HepG2 (cell line): Measurements from ENCODE around the gene XPO1. TPM values are rescaled to one million over a fixed set of nuclear protein-coding genes. Genes with fewer than 3 reads are reported as not detected.

Experiments used
- DMTF1 ChIP-seq: sonication (generic); formaldehyde crosslinking; IDR thresholded peaks from 2 replicates; pipeline ENCODE4 v1.4.0; 2020; ENCODE audit warnings: mild to moderate bottlenecking, missing genetic modification reagents
- IRX3 ChIP-seq: sonication (generic); formaldehyde crosslinking; IDR thresholded peaks from 2 replicates; pipeline ENCODE4 v1.8.1; 2023; ENCODE audit warnings: mild to moderate bottlenecking, low read depth, missing genetic modification reagents, borderline replicate concordance
- KAT8 ChIP-seq: IDR thresholded peaks from 2 replicates; pipeline ENCODE4 v1.6.1; 2016; ENCODE audit warnings: missing genetic modification reagents, missing compliant biosample characterization
- ONECUT2 ChIP-seq: sonication (generic); formaldehyde crosslinking; IDR thresholded peaks from 2 replicates; pipeline ENCODE4 v1.4.0; 2020; ENCODE audit warnings: missing genetic modification reagents
- PRPF4 ChIP-seq: fragments of 200-400 bp; formaldehyde crosslinking; IDR thresholded peaks from 2 replicates; pipeline ENCODE4 v1.6.1; 2016; ENCODE audit warnings: low read length, low read depth; ENCODE audit not compliant: poor library complexity, severe bottlenecking
- RBFOX2 ChIP-seq: fragments of 200-400 bp; formaldehyde crosslinking; IDR thresholded peaks from 2 replicates; pipeline ENCODE4 v1.6.1; 2017; ENCODE audit warnings: low read depth, mild to moderate bottlenecking, low read length
- SKIL ChIP-seq: sonication (generic); formaldehyde crosslinking; IDR thresholded peaks from 2 replicates; pipeline ENCODE4 v1.8.0; 2022; ENCODE audit warnings: missing genetic modification reagents, mild to moderate bottlenecking, moderate library complexity, borderline replicate concordance
- THYN1 ChIP-seq: sonication (generic); formaldehyde crosslinking; IDR thresholded peaks from 2 replicates; pipeline ENCODE4 v1.8.1; 2023; ENCODE audit warnings: low read depth, mild to moderate bottlenecking, moderate library complexity, missing genetic modification reagents, borderline replicate concordance
- ZBTB25 ChIP-seq: IDR thresholded peaks from 2 replicates; pipeline ENCODE4 v1.6.1; 2018; ENCODE audit warnings: missing genetic modification reagents
- ZNF292 ChIP-seq: sonication (generic); formaldehyde crosslinking; IDR thresholded peaks from 2 replicates; pipeline ENCODE4 v1.8.1; 2022; ENCODE audit warnings: mild to moderate bottlenecking, low read depth, missing genetic modification reagents, borderline replicate concordance
- ZNF407 ChIP-seq: sonication (generic); formaldehyde crosslinking; IDR thresholded peaks from one replicate; pipeline ENCODE4 v1.5.1; 2020; ENCODE audit warnings: mild to moderate bottlenecking, missing genetic modification reagents; ENCODE audit errors: not compliant biosample characterization
- ZNF431 ChIP-seq: sonication (generic); formaldehyde crosslinking; IDR thresholded peaks from 2 replicates; pipeline ENCODE4 v1.9.0; 2022; ENCODE audit warnings: missing genetic modification reagents, low read depth, mild to moderate bottlenecking, borderline replicate concordance
- ZSCAN12 ChIP-seq: sonication (generic); formaldehyde crosslinking; IDR thresholded peaks from 2 replicates; pipeline ENCODE4 v1.9.0; 2021; ENCODE audit warnings: mild to moderate bottlenecking, missing genetic modification reagents
- polyA plus RNA-seq, 8 experiments: library from polyadenylated mRNA; depleted of rRNA in 3 of 8; stranded (reverse) in 7 of 8; unstranded in 1 of 8; fragments of >200 nt; fragmentation: Illumina TruSeq in 4 of 8; extraction: Trizol in 4 of 8; gene quantifications; 2 replicates each; pipeline versions ENCODE4 v1.2.1 to v1.2.3, GENCODE V29; 2011 to 2016; ENCODE audit warnings: low read depth in 4 of 8, missing spikeins in 1 of 8, mixed read lengths in 1 of 8; ENCODE audit not compliant: insufficient read depth in 1 of 8
- total RNA-seq, 5 experiments: library from RNA; depleted of rRNA; stranded (reverse); fragments of >200 nt; fragmentation: Illumina TruSeq; extraction: Trizol; gene quantifications; 2 replicates each; pipeline ENCODE4 v1.2.3, GENCODE V29; 2016; ENCODE audit warnings: low read depth in 1 of 5

The XPO1 gene
- total and polyA plus RNA-seq, 2 of the 13 experiments (the other 11 are each of a cell fraction or from before 2014, with no cell fraction given), result 67.4 to 212 TPM

GRCh38 chr2:61538920-61539520 lies 864 bp upstream of the XPO1 start (continued):
- TF ChIP-seq ZNF407 (CRISPR knock-in tag) (peak; percentile 31), ZSCAN12 (CRISPR knock-in tag) (no peak; the same call in 1 of the 2 replicates), ONECUT2 (CRISPR knock-in tag) (no peak), RBFOX2 (no peak), ZNF431 (CRISPR knock-in tag) (no peak; the same call in 1 of the 2 replicates), THYN1 (CRISPR knock-in tag) (no peak), PRPF4 (no peak), ZNF292 (CRISPR knock-in tag) (no peak), DMTF1 (CRISPR knock-in tag) (no peak), SKIL (CRISPR knock-in tag) (no peak), IRX3 (CRISPR knock-in tag) (no peak), KAT8 (CRISPR knock-in tag) (no peak; the same call in 1 of the 2 replicates), ZBTB25 (CRISPR knock-in tag) (no peak)
